PC-3 (cell line): ENCODE results near the gene EPB41L5. TPM values are rescaled to one million over a fixed set of nuclear protein-coding genes. Genes with fewer than 3 reads are reported as not detected.

Experiments used
- ATAC-seq: fragments of 200-7000 bp; cut with Tn5 transposase; 2 replicates; pipeline ENCODE4 v1.9.1; 2020; ENCODE audit warnings: mild to moderate bottlenecking, moderate library complexity
- BruUV-seq: library from RNA; stranded (reverse); fragments of 400-500 nt; replicated peaks from 2 replicates; lab custom pipeline; 2021; lab: Mats Ljungman, UMichigan
- CTCF ChIA-PET: fragments of 300-600 bp; sonication (Branson Sonifier 250); formaldehyde crosslinking; loops from one replicate; lab custom pipeline; 2022; ENCODE audit warnings: antibody characterized with exemption; lab: Charles Lee
- POLR2A ChIA-PET: fragments of 300-600 bp; sonication (Branson Sonifier 250); formaldehyde crosslinking; loops from one replicate; lab custom pipeline; 2022; ENCODE audit warnings: antibody characterized with exemption; ENCODE audit not compliant: unreplicated experiment; lab: Charles Lee
- DNase-seq: peaks from one replicate; pipeline ENCODE4 v3.0.0-alpha.2; 2015
- H2AFZ ChIP-seq: fragments of 300-600 bp; sonication (generic); 2 replicates; pipeline ENCODE4 v1.6.0; 2016; ENCODE audit warnings: antibody characterized with exemption, low read length
- H3F3A ChIP-seq: fragments of 300-600 bp; sonication (generic); one replicate; pipeline ENCODE4 v1.6.0; 2017; ENCODE audit warnings: antibody characterized with exemption, low read length, control low read depth, mild to moderate bottlenecking; ENCODE audit not compliant: unreplicated experiment
- H3K27ac ChIP-seq: fragments of 300-600 bp; sonication (generic); 2 replicates; pipeline ENCODE4 v1.5.1; 2016; ENCODE audit warnings: mild to moderate bottlenecking, low read length
- H3K27me3 ChIP-seq: fragments of 300-600 bp; sonication (generic); 2 replicates; pipeline ENCODE4 v1.6.1; 2016; ENCODE audit warnings: low read length, mixed read lengths
- H3K36me3 ChIP-seq: fragments of 300-600 bp; sonication (generic); 2 replicates; pipeline ENCODE4 v1.6.1; 2016; ENCODE audit warnings: low read depth, mixed run types, low read length, mixed read lengths
- H3K4me1 ChIP-seq: fragments of 300-600 bp; sonication (generic); 2 replicates; pipeline ENCODE4 v1.5.1; 2016; ENCODE audit warnings: low read length; ENCODE audit not compliant: insufficient read depth
- H3K4me2 ChIP-seq: fragments of 300-600 bp; sonication (generic); 2 replicates; pipeline ENCODE4 v1.6.0; 2016; ENCODE audit warnings: low read length
- H3K4me3 ChIP-seq: fragments of 300-600 bp; sonication (generic); 2 replicates; pipeline ENCODE4 v1.5.1; 2016; ENCODE audit warnings: mild to moderate bottlenecking, low read length, mixed read lengths
- H3K79me2 ChIP-seq: fragments of 300-600 bp; sonication (generic); 2 replicates; pipeline ENCODE4 v1.6.1; 2017; ENCODE audit warnings: low read length, mixed read lengths
- H3K9ac ChIP-seq: fragments of 300-600 bp; sonication (generic); 2 replicates; pipeline ENCODE4 v1.6.0; 2016; ENCODE audit warnings: mild to moderate bottlenecking, low read length
- H3K9me2 ChIP-seq: fragments of 300-600 bp; sonication (generic); replicated peaks from 2 replicates; pipeline ENCODE4 v1.6.1; 2016; ENCODE audit warnings: mixed run types, low read length, mixed read lengths
- H3K9me3 ChIP-seq: fragments of 300-600 bp; sonication (generic); 2 replicates; pipeline ENCODE4 v1.6.1; 2016; ENCODE audit warnings: low read length, mixed read lengths
- H4K20me1 ChIP-seq: fragments of 300-600 bp; sonication (generic); 2 replicates; pipeline ENCODE4 v1.6.1; 2016; ENCODE audit warnings: low read length, mixed read lengths
- EZH2 ChIP-seq: fragments of 300-600 bp; sonication (generic); IDR thresholded peaks from one replicate; pipeline ENCODE4 v1.6.1; 2017; ENCODE audit warnings: antibody characterized with exemption, mild to moderate bottlenecking, low read length; ENCODE audit not compliant: unreplicated experiment
- EZH2phosphoT487 ChIP-seq: fragments of 300-600 bp; sonication (generic); IDR thresholded peaks from 2 replicates; pipeline ENCODE4 v1.6.1; 2018; ENCODE audit warnings: mild to moderate bottlenecking, antibody characterized with exemption, low read length, borderline replicate concordance
- intact Hi-C: fragments of 100-400 bp; cut with micrococcal nuclease; formaldehyde crosslinking; loops from 2 replicates; pipeline ENCODE4 v1.9.0; 2023
- total RNA-seq: library from RNA; depleted of rRNA; stranded (reverse); fragments of >200 nt; gene quantifications from 2 replicates; pipeline ENCODE4 v1.2.3, GENCODE V29; 2014
- TF ChIP-seq, protein P1 (sequence below): fragments of 300-600 bp; sonication (generic); conservative IDR thresholded peaks from 2 replicates; pipeline ENCODE4 v1.5.1; 2017; ENCODE audit warnings: antibody characterized with exemption, low read depth, mild to moderate bottlenecking, low read length

Gene EPB41L5
- total RNA-seq, 1 experiment from 2014 or later, result 11.7 TPM

DNA sequence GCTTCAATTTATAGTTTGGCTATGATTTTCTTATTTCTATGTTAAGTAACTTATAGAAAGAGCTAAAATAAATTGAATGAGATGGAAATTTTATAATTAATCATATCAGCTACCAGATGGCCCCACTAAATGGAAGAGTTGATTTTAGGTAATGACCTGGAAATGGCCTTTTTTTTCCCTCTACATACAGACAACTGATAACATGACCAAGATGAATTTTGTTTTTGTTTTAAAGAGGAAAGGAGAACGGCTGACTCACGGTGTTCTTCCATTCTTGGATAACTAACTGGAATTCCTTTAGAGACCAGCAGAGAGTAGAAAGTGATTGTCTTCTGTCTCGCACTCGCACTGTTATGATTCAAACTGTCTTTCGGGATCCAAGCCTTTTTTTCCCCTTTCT lies 119.3 kb downstream of the EPB41L5 start:
- DNase-seq (no peak), ATAC-seq (no peak)
- H3K4me3 ChIP-seq, result no peak overlapping the region
- H3K9me2 ChIP-seq, result no peaks in the 10 kb centered on the region
- POLR2A ChIA-PET, result no interaction called here
- no peaks in the 10 kb centered on the region for H3K36me3 ChIP-seq
- no peak overlapping the region for H3K27ac ChIP-seq
- H3K4me2 ChIP-seq, result no peak overlapping the region
- H3K79me2 ChIP-seq, result no peaks in the 10 kb centered on the region
- no TSS peak for BruUV-seq
- intact Hi-C loops, result no loop called here
- H3K4me1 ChIP-seq, result peaks cover 25% of the 10 kb centered on the region
- CTCF ChIA-PET, result no interaction called here
- H4K20me1 ChIP-seq, result no peaks in the 10 kb centered on the region
- no peak overlapping the region for H2AFZ ChIP-seq
- TF ChIP-seq, protein P1, sequence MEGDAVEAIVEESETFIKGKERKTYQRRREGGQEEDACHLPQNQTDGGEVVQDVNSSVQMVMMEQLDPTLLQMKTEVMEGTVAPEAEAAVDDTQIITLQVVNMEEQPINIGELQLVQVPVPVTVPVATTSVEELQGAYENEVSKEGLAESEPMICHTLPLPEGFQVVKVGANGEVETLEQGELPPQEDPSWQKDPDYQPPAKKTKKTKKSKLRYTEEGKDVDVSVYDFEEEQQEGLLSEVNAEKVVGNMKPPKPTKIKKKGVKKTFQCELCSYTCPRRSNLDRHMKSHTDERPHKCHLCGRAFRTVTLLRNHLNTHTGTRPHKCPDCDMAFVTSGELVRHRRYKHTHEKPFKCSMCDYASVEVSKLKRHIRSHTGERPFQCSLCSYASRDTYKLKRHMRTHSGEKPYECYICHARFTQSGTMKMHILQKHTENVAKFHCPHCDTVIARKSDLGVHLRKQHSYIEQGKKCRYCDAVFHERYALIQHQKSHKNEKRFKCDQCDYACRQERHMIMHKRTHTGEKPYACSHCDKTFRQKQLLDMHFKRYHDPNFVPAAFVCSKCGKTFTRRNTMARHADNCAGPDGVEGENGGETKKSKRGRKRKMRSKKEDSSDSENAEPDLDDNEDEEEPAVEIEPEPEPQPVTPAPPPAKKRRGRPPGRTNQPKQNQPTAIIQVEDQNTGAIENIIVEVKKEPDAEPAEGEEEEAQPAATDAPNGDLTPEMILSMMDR, result no peak
- TF ChIP-seq EZH2, result no peak
- no peak for TF ChIP-seq EZH2phosphoT487
- H3K9me3 ChIP-seq, result no peaks in the 10 kb centered on the region
- H3F3A ChIP-seq, result peaks cover 3% of the 10 kb centered on the region
- H3K27me3 ChIP-seq, result no peaks in the 10 kb centered on the region
- no peak overlapping the region for H3K9ac ChIP-seq

DNA sequence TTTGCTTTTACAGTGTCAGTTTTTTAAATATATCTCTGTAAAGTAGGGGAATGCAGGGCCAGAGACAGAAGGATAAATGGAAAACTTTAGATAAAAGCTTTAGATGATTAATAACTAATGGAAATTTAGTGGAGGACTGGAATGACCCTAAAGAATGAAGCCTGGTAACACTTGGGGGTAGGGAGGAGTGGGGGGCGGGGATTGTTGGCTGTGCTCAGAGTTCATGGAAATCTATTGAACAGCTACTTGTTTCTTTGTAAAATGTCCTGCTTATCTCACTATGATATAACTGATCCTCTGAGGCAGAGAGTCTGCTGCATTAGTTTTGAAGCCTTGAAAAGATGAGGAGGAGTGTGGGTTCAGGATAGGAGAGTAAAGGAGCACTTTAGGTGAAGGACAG lies 119.8 kb downstream of the EPB41L5 start:
- intact Hi-C loops, result no loop called here

More for the DNA sequence above, 119.8 kb downstream of the EPB41L5 start:
- TF ChIP-seq EZH2phosphoT487 (no peak), EZH2 (no peak)
- TF ChIP-seq, protein P1, result no peak
- Histone ChIP-seq H3K9me3 (no peaks in the 10 kb centered on the region), H3K9ac (no peak overlapping the region), H3K9me2 (no peaks in the 10 kb centered on the region), H2AFZ (no peak overlapping the region), H3K4me1 (peaks cover 25% of the 10 kb centered on the region), H3K36me3 (no peaks in the 10 kb centered on the region), H3F3A (peaks cover 3% of the 10 kb centered on the region), H4K20me1 (no peaks in the 10 kb centered on the region), H3K27ac (no peak overlapping the region), H3K4me2 (no peak overlapping the region), H3K27me3 (no peaks in the 10 kb centered on the region), H3K79me2 (no peaks in the 10 kb centered on the region), H3K4me3 (no peak overlapping the region)
- ChIA-PET CTCF (no interaction called here), POLR2A (no interaction called here)
- DNase-seq (no peak), ATAC-seq (no peak)
- BruUV-seq, result no TSS peak
